ENCODE results near the gene NPTX1. TPM values are rescaled to one million over a fixed set of nuclear protein-coding genes. Genes with fewer than 3 reads are reported as not detected.
A peak's percentile ranks its signal among the peaks of the same experiment; 100 is the strongest.

The NPTX1 gene
- total RNA-seq, 1 experiment from 2014 or later, result 0.32 TPM

- Histone ChIP-seq H3K4me1 (replicated peaks) (peaks cover 41% of the 10 kb centered on the region), H3K27me3 (replicated peaks) (peaks cover 69% of the 10 kb centered on the region), H3K4me3 (no peak overlapping the region), H3K27ac (no peak overlapping the region), H3K9me3 (replicated peaks) (peaks cover 13% of the 10 kb centered on the region), H3K36me3 (no peaks in the 10 kb centered on the region; the same call in 1 of the 2 replicates)
- DNase-seq (ENCODE audit: low read depth in 1 of 2, low spot score in 2 of 2), result no peak
Observed at GRCh38 chr17:80480248-80480647, 3.8 kb upstream of the NPTX1 start.

GRCh38 chr17:80479246-80479566, 2.8 kb upstream of the NPTX1 start:
- Histone ChIP-seq H3K9me3 (replicated peaks) (peaks cover 13% of the 10 kb centered on the region), H3K4me3 (no peak overlapping the region), H3K27me3 (replicated peaks) (peaks cover 76% of the 10 kb centered on the region), H3K36me3 (no peaks in the 10 kb centered on the region; the same call in 1 of the 2 replicates), H3K4me1 (replicated peaks) (peaks cover 51% of the 10 kb centered on the region), H3K27ac (no peak overlapping the region)
- no peak for DNase-seq (ENCODE audit: low read depth in 1 of 2, low spot score in 2 of 2)

GRCh38 chr17:80478487-80479245, 2.3 kb upstream of the NPTX1 start:
- peaks cover 51% of the 10 kb centered on the region for H3K4me1 ChIP-seq (replicated peaks)
- peaks cover 13% of the 10 kb centered on the region for H3K9me3 ChIP-seq (replicated peaks)
- peak overlapping the region; percentile 27 for H3K4me3 ChIP-seq
- H3K27ac ChIP-seq, result no peak overlapping the region
- DNase-seq (ENCODE audit: low read depth in 1 of 2, low spot score in 2 of 2), result no peak
- no peaks in the 10 kb centered on the region; the same call in 1 of the 2 replicates for H3K36me3 ChIP-seq
- H3K27me3 ChIP-seq (replicated peaks), result peaks cover 82% of the 10 kb centered on the region

GRCh38 chr17:80477647-80478478, 1.5 kb upstream of the NPTX1 start:
- Histone ChIP-seq H3K4me1 (replicated peaks) (peaks cover 48% of the 10 kb centered on the region), H3K27ac (no peak overlapping the region), H3K4me3 (peak overlapping the region; percentile 27), H3K36me3 (no peaks in the 10 kb centered on the region; the same call in 1 of the 2 replicates), H3K27me3 (replicated peaks) (peaks cover 87% of the 10 kb centered on the region), H3K9me3 (replicated peaks) (peaks cover 13% of the 10 kb centered on the region)
- peak in 1 of 2 experiments; percentile 64 for DNase-seq (ENCODE audit: low read depth in 1 of 2, low spot score in 2 of 2)

GRCh38 chr17:80476877-80477646, 655 bp upstream of the NPTX1 start:
- Histone ChIP-seq H3K27ac (no peak overlapping the region), H3K36me3 (no peaks in the 10 kb centered on the region; the same call in 1 of the 2 replicates), H3K4me1 (replicated peaks) (peaks cover 45% of the 10 kb centered on the region), H3K27me3 (replicated peaks) (peaks cover 95% of the 10 kb centered on the region), H3K9me3 (replicated peaks) (peaks cover 13% of the 10 kb centered on the region), H3K4me3 (peak overlapping the region; percentile 8)
- DNase-seq (ENCODE audit: low read depth in 1 of 2, low spot score in 2 of 2), result no peak

GRCh38 chr17:80474961-80475909, 1.2 kb downstream of the NPTX1 start:
- peaks cover 45% of the 10 kb centered on the region for H3K4me1 ChIP-seq (replicated peaks)
- peaks cover 13% of the 10 kb centered on the region for H3K9me3 ChIP-seq (replicated peaks)
- H3K4me3 ChIP-seq, result no peak overlapping the region
- H3K27me3 ChIP-seq (replicated peaks), result peaks cover 99% of the 10 kb centered on the region
- DNase-seq (ENCODE audit: low read depth in 1 of 2, low spot score in 2 of 2), result no peak
- H3K36me3 ChIP-seq, result no peaks in the 10 kb centered on the region; the same call in 1 of the 2 replicates
- no peak overlapping the region for H3K27ac ChIP-seq

GRCh38 chr17:80474231-80474960, 2.0 kb downstream of the NPTX1 start:
- Histone ChIP-seq H3K4me3 (no peak overlapping the region), H3K4me1 (replicated peaks) (peaks cover 45% of the 10 kb centered on the region), H3K27me3 (replicated peaks) (peaks cover 100% of the 10 kb centered on the region), H3K27ac (no peak overlapping the region), H3K9me3 (replicated peaks) (peaks cover 13% of the 10 kb centered on the region), H3K36me3 (no peaks in the 10 kb centered on the region; the same call in 1 of the 2 replicates)
- DNase-seq (ENCODE audit: low read depth in 1 of 2, low spot score in 2 of 2), result peak in 1 of 2 experiments; percentile 52

GRCh38 chr17:80473701-80474100, 2.7 kb downstream of the NPTX1 start:
- Histone ChIP-seq H3K9me3 (replicated peaks) (peaks cover 13% of the 10 kb centered on the region), H3K4me1 (replicated peaks) (peaks cover 45% of the 10 kb centered on the region), H3K27me3 (replicated peaks) (peaks cover 100% of the 10 kb centered on the region), H3K36me3 (no peaks in the 10 kb centered on the region; the same call in 1 of the 2 replicates), H3K4me3 (no peak overlapping the region), H3K27ac (no peak overlapping the region)
- DNase-seq (ENCODE audit: low read depth in 1 of 2, low spot score in 2 of 2), result no peak

GRCh38 chr17:80472996-80473395, 3.4 kb downstream of the NPTX1 start:
- Histone ChIP-seq H3K4me1 (replicated peaks) (peaks cover 38% of the 10 kb centered on the region), H3K27me3 (replicated peaks) (peaks cover 100% of the 10 kb centered on the region), H3K27ac (no peak overlapping the region), H3K4me3 (no peak overlapping the region), H3K36me3 (no peaks in the 10 kb centered on the region; the same call in 1 of the 2 replicates), H3K9me3 (replicated peaks) (peaks cover 13% of the 10 kb centered on the region)
- DNase-seq (ENCODE audit: low read depth in 1 of 2, low spot score in 2 of 2), result no peak

GRCh38 chr17:80471922-80472321, 4.5 kb downstream of the NPTX1 start:
- Histone ChIP-seq H3K9me3 (replicated peaks) (peaks cover 8% of the 10 kb centered on the region), H3K36me3 (no peaks in the 10 kb centered on the region; the same call in 1 of the 2 replicates), H3K4me3 (no peak overlapping the region), H3K4me1 (replicated peaks) (peaks cover 27% of the 10 kb centered on the region), H3K27me3 (replicated peaks) (peaks cover 99% of the 10 kb centered on the region), H3K27ac (no peak overlapping the region)
- no peak for DNase-seq (ENCODE audit: low read depth in 1 of 2, low spot score in 2 of 2)

GRCh38 chr17:80470603-80471002, 5.8 kb downstream of the NPTX1 start:
- Histone ChIP-seq H3K4me3 (no peak overlapping the region), H3K27me3 (replicated peaks) (peaks cover 98% of the 10 kb centered on the region), H3K9me3 (replicated peaks) (peaks cover 3% of the 10 kb centered on the region; the same call in 1 of the 2 replicates), H3K4me1 (replicated peaks) (peaks cover 14% of the 10 kb centered on the region), H3K36me3 (no peaks in the 10 kb centered on the region; the same call in 1 of the 2 replicates), H3K27ac (no peak overlapping the region)
- no peak for DNase-seq (ENCODE audit: low read depth in 1 of 2, low spot score in 2 of 2)

GRCh38 chr17:80469667-80470066, 6.7 kb downstream of the NPTX1 start:
- Histone ChIP-seq H3K4me1 (replicated peaks) (peaks cover 4% of the 10 kb centered on the region), H3K27me3 (replicated peaks) (peaks cover 98% of the 10 kb centered on the region), H3K4me3 (no peak overlapping the region), H3K27ac (no peak overlapping the region), H3K36me3 (no peaks in the 10 kb centered on the region), H3K9me3 (replicated peaks) (no peaks in the 10 kb centered on the region; the same call in 1 of the 2 replicates)
- no peak for DNase-seq (ENCODE audit: low read depth in 1 of 2, low spot score in 2 of 2)

All from SJSA1 (cell line).